OCI-LY7 (cell line): Measurements from ENCODE around the gene CLSTN3. TPM values are rescaled to one million over a fixed set of nuclear protein-coding genes. Genes with fewer than 3 reads are reported as not detected.

Experiments used
- BruUV-seq: library from RNA; stranded (reverse); fragments of 400-500 nt; replicated peaks from 2 replicates; lab custom pipeline; 2021; lab: Mats Ljungman, UMichigan
- CTCF ChIA-PET: fragments of 300-600 bp; sonication (Branson Sonifier 250); formaldehyde crosslinking; loops from one replicate; lab custom pipeline; 2022; ENCODE audit warnings: antibody characterized with exemption; ENCODE audit not compliant: unreplicated experiment; lab: Charles Lee
- POLR2A ChIA-PET: fragments of 300-600 bp; sonication (Branson Sonifier 250); formaldehyde crosslinking; loops from one replicate; lab custom pipeline; 2022; ENCODE audit warnings: antibody characterized with exemption; lab: Charles Lee
- DNase-seq: peaks from one replicate; pipeline ENCODE4 v3.0.0-alpha.2; 2015; ENCODE audit warnings: low spot score
- H2AFZ ChIP-seq: fragments of 200-600 bp; sonication (generic), shearing (Covaris generic); 2 replicates; pipeline ENCODE4 v1.6.1; 2014; ENCODE audit warnings: mild to moderate bottlenecking, antibody characterized with exemption, low read length, moderate library complexity
- H3K27ac ChIP-seq: fragments of 200-600 bp; sonication (generic); 2 replicates; pipeline ENCODE4 v1.5.1; 2014; ENCODE audit warnings: mixed run types, low read depth, mild to moderate bottlenecking, moderate library complexity, low read length, inconsistent platforms; ENCODE audit not compliant: poor library complexity, severe bottlenecking
- H3K36me3 ChIP-seq: fragments of 200-600 bp; sonication (generic); 2 replicates; pipeline ENCODE4 v1.6.1; 2014; ENCODE audit warnings: mild to moderate bottlenecking, antibody characterized with exemption, low read length, moderate library complexity, mixed read lengths; ENCODE audit not compliant: insufficient read depth
- H3K4me1 ChIP-seq: fragments of 200-600 bp; sonication (generic); 2 replicates; pipeline ENCODE4 v1.5.1; 2014; ENCODE audit warnings: mild to moderate bottlenecking, low read length; ENCODE audit not compliant: insufficient read depth, poor library complexity, severe bottlenecking
- H3K4me2 ChIP-seq: fragments of 200-600 bp; sonication (generic); 2 replicates; pipeline ENCODE4 v1.6.1; 2014; ENCODE audit warnings: mild to moderate bottlenecking, low read length
- H3K4me3 ChIP-seq: fragments of 200-600 bp; sonication (generic); 2 replicates; pipeline ENCODE4 v1.5.1; 2014; ENCODE audit warnings: mild to moderate bottlenecking, low read depth, low read length; ENCODE audit not compliant: poor library complexity, severe bottlenecking
- H3K79me2 ChIP-seq: fragments of 200-600 bp; sonication (generic); 2 replicates; pipeline ENCODE4 v1.6.1; 2016; ENCODE audit warnings: low read depth, mild to moderate bottlenecking, low read length, moderate library complexity, mixed read lengths; ENCODE audit not compliant: insufficient read depth
- H3K9me2 ChIP-seq: fragments of 200-600 bp; sonication (generic); 2 replicates; pipeline ENCODE4 v1.6.1; 2016; ENCODE audit warnings: mild to moderate bottlenecking, low read length, mixed read lengths; ENCODE audit not compliant: insufficient read depth
- H3K9me3 ChIP-seq: fragments of 200-600 bp; sonication (generic); 2 replicates; pipeline ENCODE4 v1.6.1; 2014; ENCODE audit warnings: mild to moderate bottlenecking, mixed run types, low read length, mixed read lengths
- H4K20me1 ChIP-seq: fragments of 200-600 bp; sonication (generic); 2 replicates; pipeline ENCODE4 v1.6.1; 2014; ENCODE audit warnings: mild to moderate bottlenecking, antibody characterized with exemption, low read length, moderate library complexity, mixed read lengths; ENCODE audit not compliant: insufficient read depth
- EZH2phosphoT487 ChIP-seq: fragments of 200-600 bp; sonication (generic); IDR thresholded peaks from 2 replicates; pipeline ENCODE4 v1.6.1; 2018; ENCODE audit warnings: low read depth, borderline replicate concordance, mild to moderate bottlenecking, mixed run types, antibody characterized with exemption, low read length, moderate library complexity, mixed read lengths
- intact Hi-C: fragments of 100-400 bp; cut with micrococcal nuclease; formaldehyde crosslinking; loops from one replicate; pipeline ENCODE4 v1.10.0; 2022; ENCODE audit not compliant: unreplicated experiment
- total RNA-seq, 2 experiments: library from RNA; depleted of rRNA in 1 of 2; stranded (reverse); fragments of >200 nt in 1 of 2; shearing (Covaris generic) in 1 of 2; gene quantifications; 2 replicates each; pipeline ENCODE4 v1.2.3, GENCODE V29; 2014 to 2022
- TF ChIP-seq, protein P1 (sequence below): fragments of 200-600 bp; sonication (generic); conservative IDR thresholded peaks from 2 replicates; pipeline ENCODE4 v1.5.1; 2014; ENCODE audit warnings: mild to moderate bottlenecking, antibody characterized with exemption, low read length, moderate library complexity, mixed read lengths

Gene CLSTN3
- total RNA-seq, 2 experiments from 2014 or later = 18.5 to 34.2 TPM

DNA sequence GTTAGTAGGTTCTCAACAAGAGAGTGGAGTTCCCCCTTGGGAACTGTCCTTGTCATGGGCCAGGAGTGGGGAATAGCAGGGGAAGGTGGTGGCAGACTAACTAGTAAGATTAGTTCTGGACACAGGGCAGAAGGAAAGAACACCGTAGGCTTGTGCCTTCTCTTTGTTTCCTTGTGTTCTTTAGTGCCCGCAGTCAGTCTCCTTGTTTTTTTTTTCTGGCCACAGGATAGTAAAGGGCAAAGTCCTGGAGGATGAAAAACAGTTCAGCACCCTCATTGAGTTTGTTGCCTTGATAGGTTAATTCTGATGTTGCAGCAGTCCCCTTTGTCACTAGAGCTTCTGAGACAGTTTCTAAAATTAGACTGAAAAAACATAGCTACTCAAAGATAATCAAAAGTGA is 67.7 kb downstream of the CLSTN3 start:
- peaks cover 9% of the 10 kb centered on the region; the same call in 1 of the 2 replicates for H3K79me2 ChIP-seq
- no TSS peak for BruUV-seq
- H3K4me2 ChIP-seq = no peak overlapping the region
- no peaks in the 10 kb centered on the region for H3K9me2 ChIP-seq
- no peak overlapping the region for H2AFZ ChIP-seq
- no peak overlapping the region for H3K27ac ChIP-seq
- H3K36me3 ChIP-seq = peaks cover 71% of the 10 kb centered on the region
- CTCF ChIA-PET = no interaction called here
- no peaks in the 10 kb centered on the region for H3K9me3 ChIP-seq
- intact Hi-C loops = no loop called here
- no peak for DNase-seq
- H3K4me3 ChIP-seq = no peak overlapping the region
- TF ChIP-seq, protein P1, sequence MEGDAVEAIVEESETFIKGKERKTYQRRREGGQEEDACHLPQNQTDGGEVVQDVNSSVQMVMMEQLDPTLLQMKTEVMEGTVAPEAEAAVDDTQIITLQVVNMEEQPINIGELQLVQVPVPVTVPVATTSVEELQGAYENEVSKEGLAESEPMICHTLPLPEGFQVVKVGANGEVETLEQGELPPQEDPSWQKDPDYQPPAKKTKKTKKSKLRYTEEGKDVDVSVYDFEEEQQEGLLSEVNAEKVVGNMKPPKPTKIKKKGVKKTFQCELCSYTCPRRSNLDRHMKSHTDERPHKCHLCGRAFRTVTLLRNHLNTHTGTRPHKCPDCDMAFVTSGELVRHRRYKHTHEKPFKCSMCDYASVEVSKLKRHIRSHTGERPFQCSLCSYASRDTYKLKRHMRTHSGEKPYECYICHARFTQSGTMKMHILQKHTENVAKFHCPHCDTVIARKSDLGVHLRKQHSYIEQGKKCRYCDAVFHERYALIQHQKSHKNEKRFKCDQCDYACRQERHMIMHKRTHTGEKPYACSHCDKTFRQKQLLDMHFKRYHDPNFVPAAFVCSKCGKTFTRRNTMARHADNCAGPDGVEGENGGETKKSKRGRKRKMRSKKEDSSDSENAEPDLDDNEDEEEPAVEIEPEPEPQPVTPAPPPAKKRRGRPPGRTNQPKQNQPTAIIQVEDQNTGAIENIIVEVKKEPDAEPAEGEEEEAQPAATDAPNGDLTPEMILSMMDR = no peak
- no peak for TF ChIP-seq EZH2phosphoT487
- H4K20me1 ChIP-seq = no peaks in the 10 kb centered on the region; the same call in 1 of the 2 replicates
- POLR2A ChIA-PET = no interaction called here
- H3K4me1 ChIP-seq = no peaks in the 10 kb centered on the region

DNA sequence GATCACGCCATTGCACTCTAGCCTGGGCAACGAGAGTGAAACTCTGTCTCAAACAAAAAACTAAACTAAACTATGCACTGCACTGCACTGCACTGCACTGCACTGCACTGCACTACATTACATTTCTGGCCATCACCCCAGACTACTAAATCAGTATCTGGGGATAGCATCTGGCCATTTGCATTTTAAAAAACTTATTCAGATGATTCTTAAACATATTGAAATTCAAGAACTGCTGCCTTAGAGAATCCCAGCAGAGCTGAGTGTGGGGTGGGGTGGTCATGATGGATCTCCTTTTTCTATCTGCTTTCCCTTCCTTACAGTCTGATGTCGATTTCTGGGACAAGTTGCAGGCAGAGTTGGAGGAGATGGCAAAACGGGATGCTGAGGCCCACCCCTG is 72.9 kb downstream of the CLSTN3 start:
- TF ChIP-seq, protein P1 = no peak
- TF ChIP-seq EZH2phosphoT487 = no peak
- no TSS peak for BruUV-seq
- intact Hi-C loops = no loop called here

DNA sequence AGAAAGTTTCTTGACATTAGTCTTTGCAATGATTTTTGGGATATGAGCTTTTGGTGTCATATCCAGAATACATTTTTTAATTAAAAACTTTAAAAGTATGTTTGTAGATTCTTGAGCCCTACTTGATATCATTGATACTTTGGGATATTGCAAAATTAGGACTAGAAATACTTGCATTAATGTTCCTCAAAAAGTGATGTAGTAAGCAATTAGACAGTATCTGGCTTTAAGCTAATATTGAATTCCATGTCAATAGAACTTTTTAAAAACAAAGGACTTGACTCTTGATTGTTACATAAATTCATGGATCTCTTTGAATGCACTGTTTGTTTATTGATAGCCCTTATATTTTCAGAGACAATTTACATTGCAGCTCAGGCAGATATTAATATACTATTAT is 74.9 kb downstream of the CLSTN3 start:
- ChIA-PET CTCF (no interaction called here), POLR2A (interaction anchor here (1.5 to 1.6 kb wide), 3 partner anchors 10 to 16 kb away, joined by 3 to 9 read pairs (median 4); partner anchors contain the start of gene PEX5)
- Histone ChIP-seq H3K9me3 (no peaks in the 10 kb centered on the region), H3K4me2 (no peak overlapping the region), H2AFZ (no peak overlapping the region), H3K79me2 (no peaks in the 10 kb centered on the region), H3K4me1 (peaks cover 24% of the 10 kb centered on the region), H3K9me2 (no peaks in the 10 kb centered on the region), H3K36me3 (peaks cover 96% of the 10 kb centered on the region), H3K4me3 (no peak overlapping the region), H3K27ac (no peak overlapping the region), H4K20me1 (no peaks in the 10 kb centered on the region)
- TSS peak; percentile 34 for BruUV-seq
- no peak for TF ChIP-seq EZH2phosphoT487
- TF ChIP-seq, protein P1 = no peak
- DNase-seq = no peak
- intact Hi-C loops = no loop called here

More for the DNA sequence above, 72.9 kb downstream of the CLSTN3 start:
- Histone ChIP-seq H2AFZ (no peak overlapping the region), H3K4me1 (peaks cover 24% of the 10 kb centered on the region), H3K79me2 (no peaks in the 10 kb centered on the region), H3K9me2 (no peaks in the 10 kb centered on the region), H3K4me2 (no peak overlapping the region), H3K36me3 (peaks cover 87% of the 10 kb centered on the region), H4K20me1 (no peaks in the 10 kb centered on the region), H3K9me3 (no peaks in the 10 kb centered on the region), H3K4me3 (no peak overlapping the region), H3K27ac (no peak overlapping the region)
- DNase-seq = no peak
- CTCF ChIA-PET = no interaction called here
- POLR2A ChIA-PET = interaction anchor here (0.6 kb wide), 2 partner anchors 345 to 677 kb away, joined by 3 read pairs; no protein-coding TSS in a partner anchor
